ENCODE results near the gene RDM1. TPM values are rescaled to one million over a fixed set of nuclear protein-coding genes. Genes with fewer than 3 reads are reported as not detected.

RDM1 gene
- total RNA-seq, 1 donor, result 0.43 TPM

DNA sequence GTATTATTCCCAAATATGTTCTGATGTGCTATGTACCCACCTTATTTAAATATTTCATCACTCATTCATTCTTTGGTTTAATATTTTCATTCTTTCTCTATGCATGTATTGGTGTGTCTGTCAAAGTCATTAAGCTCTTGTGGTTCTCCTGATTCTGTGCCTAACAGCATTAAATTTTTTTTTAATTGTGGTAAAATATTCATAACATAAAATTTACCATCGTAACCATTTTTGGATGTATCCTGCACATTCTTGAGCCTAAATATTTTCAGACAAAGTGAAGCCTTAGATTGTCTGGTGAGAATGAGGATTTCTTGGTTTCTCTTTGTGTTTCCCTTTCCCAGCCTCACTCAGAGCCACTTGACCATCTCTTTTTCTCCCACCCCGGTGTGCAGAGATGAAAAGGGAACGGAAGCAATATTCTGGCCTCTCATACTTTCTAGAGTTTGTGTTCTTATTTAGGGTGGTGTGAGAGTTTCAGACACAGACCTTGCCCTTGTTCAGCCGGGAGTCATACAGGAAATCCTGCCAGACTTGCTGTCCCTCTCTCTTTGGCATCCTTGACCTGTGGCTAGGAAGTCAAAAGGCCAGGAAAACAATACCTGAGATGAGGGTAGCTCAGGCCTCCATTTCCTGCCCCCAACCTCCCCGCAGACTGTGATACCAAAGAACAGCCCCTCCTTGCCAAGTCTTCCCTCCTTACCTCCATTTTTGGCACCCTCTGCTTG lies 55.3 kb downstream of the RDM1 start:
- TF ChIP-seq, protein P1, sequence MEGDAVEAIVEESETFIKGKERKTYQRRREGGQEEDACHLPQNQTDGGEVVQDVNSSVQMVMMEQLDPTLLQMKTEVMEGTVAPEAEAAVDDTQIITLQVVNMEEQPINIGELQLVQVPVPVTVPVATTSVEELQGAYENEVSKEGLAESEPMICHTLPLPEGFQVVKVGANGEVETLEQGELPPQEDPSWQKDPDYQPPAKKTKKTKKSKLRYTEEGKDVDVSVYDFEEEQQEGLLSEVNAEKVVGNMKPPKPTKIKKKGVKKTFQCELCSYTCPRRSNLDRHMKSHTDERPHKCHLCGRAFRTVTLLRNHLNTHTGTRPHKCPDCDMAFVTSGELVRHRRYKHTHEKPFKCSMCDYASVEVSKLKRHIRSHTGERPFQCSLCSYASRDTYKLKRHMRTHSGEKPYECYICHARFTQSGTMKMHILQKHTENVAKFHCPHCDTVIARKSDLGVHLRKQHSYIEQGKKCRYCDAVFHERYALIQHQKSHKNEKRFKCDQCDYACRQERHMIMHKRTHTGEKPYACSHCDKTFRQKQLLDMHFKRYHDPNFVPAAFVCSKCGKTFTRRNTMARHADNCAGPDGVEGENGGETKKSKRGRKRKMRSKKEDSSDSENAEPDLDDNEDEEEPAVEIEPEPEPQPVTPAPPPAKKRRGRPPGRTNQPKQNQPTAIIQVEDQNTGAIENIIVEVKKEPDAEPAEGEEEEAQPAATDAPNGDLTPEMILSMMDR (IDR thresholded peaks at IDR 0.05; ENCODE audit: insufficient read depth, low read depth, low read length), result no peak
- DNase-seq (ENCODE audit: low read depth), result no peak
- H3K4me3 ChIP-seq (ENCODE audit: low read depth, low read length), result no peak overlapping the region

DNA sequence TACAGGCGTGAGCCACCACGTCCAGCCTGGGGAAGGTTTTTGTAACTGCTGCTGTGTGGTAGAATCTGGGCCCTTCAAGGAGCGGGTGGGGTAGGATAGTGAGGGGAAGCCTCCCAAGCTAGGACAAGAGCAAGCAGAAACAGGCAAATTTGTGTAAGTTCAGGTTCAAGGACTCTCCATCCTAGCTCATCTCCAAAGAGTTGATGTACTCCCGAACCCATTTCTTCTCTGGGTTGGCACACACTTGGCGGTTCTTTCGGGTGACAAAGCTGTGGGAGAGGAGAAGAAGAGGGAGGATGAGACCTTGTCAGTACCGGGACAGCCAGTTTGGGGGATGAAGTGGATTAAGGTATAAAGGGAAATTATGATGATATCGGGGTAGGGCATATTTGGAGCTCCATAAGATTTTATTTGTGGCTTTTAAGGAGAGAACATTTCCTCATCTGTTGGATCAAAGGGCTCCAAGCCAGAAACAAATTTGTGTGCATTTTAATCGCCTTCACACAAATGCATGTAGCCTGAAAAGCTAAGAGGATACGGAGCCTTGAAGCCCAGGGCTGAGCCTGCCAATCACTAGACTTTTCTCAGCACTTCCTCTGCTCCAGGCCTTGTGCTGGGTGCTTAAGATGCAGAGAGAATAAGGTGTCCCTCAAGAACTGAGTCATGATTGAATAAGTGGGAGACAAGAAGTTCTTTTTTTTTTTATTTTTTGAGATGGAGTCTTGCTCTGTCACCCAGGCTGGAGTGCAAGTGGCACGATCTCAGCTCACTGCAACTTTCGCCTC lies 58.2 kb downstream of the RDM1 start:
- TF ChIP-seq, protein P1 (IDR thresholded peaks at IDR 0.05; ENCODE audit: insufficient read depth, low read depth, low read length), result no peak
- DNase-seq (ENCODE audit: low read depth), result no peak
- H3K4me3 ChIP-seq (ENCODE audit: low read depth, low read length), result no peak overlapping the region

DNA sequence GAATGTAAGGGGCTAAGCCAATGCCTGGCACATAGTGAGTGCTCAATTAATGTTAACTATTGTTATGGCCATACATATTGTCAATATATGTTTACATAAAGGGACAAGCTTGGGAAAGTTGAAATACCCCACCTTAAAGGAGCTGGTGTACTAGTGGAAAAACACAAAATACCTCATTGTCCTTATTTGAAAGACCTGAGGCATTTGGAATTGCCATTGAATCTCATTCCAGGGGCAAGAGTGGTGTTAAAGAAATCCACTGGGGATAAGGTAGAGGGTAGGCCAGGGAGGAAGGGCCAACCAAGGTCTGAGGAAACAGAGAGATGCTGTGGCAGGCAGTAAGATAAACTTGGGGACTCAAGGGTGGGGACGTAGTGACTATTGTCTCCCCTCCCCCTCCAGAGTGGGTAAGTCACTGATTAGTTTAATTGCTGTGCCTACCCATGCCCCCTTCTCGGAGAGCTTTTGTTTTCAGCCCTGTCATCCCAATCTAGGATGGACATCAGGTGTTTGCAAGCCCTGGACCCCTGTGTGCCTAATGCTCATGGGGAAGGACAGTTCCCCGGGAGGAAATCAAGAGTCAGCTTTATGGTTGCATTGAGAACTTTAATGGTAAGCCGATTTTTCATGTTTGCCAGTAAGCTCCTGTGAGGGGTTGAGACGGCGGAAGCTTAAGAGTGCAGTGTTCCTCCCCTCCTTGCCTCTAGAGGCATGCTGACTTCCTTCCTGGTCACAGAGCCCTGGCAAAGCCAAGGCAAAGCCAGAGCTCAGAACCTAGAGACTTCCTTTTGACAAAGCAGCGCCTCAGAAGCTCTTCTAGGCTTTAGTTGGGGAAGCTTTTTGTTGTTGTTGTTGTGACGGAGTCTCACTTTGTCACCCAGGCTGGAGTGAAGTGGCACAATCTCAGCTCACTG lies 59.4 kb downstream of the RDM1 start:
- DNase-seq (ENCODE audit: low read depth), result no peak
- no peak overlapping the region for H3K4me3 ChIP-seq (ENCODE audit: low read depth, low read length)
- TF ChIP-seq, protein P1 (IDR thresholded peaks at IDR 0.05; ENCODE audit: insufficient read depth, low read depth, low read length), result no peak

DNA sequence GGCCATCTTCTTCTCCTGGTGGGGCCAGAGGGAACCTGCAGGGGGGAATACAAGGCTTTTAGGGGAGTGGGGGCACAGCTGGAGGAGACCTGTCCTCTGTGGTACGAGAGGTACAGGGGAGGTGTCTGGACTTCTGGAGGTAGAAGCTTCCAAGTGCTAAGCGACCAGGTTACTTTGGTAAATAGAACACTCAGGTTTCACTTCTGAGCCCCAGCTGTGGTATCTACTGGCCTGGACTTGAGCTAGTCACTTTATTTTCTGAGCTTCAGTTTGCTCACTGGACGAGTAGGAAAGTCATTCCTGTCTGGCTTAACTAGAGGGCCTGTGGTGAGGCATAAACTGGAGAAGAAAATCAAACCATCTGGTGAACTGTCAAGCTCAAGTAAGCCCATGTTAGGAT lies 61.8 kb downstream of the RDM1 start, which contains the start of gene HEATR9:
Gene HEATR9 (minus strand): TSS at position 155 of the 400 bp plus-strand sequence. CDS start 149 bp downstream, at position 6.
- H3K4me3 ChIP-seq (ENCODE audit: low read depth, low read length), result no peak within 1 kb of the TSS
- DNase-seq (ENCODE audit: low read depth), result no peak
- TF ChIP-seq, protein P1 (IDR thresholded peaks at IDR 0.05; ENCODE audit: insufficient read depth, low read depth, low read length), result no peak

Small RNA genes lying within 50 kb of the gene (small RNA-seq; reads per million reads assigned to genes)
- gene RF00100, result 298 reads per million, percentile 98 among the genes with 10 or more reads in this experiment

Other genes starting within 250 kb of the RDM1 start
- gene RASL10B, start 199.1 kb downstream of the RDM1 start, total RNA-seq, result 6.4 and 12.1 TPM in 2 replicates
- not detected in 2 replicates for gene GAS2L2, start 177.5 kb downstream of the RDM1 start, total RNA-seq
- gene C17orf50, start 169.9 kb downstream of the RDM1 start, total RNA-seq, result not detected in 2 replicates
- gene MMP28, start 135.1 kb downstream of the RDM1 start, total RNA-seq, result under 0.01 TPM in 2 replicates
- 47.1 and 55.4 TPM in 2 replicates for gene TAF15, start 121.3 kb downstream of the RDM1 start, total RNA-seq
- gene HEATR9, start 61.9 kb downstream of the RDM1 start, total RNA-seq, result not detected in 2 replicates
- under 0.01 TPM in 1 of 2 replicates, not detected in the other for gene CCL5, start 50.4 kb downstream of the RDM1 start, total RNA-seq
- gene LYZL6, start 12.9 kb upstream of the RDM1 start, total RNA-seq, result not detected in 2 replicates
- not detected in 2 replicates for gene CCL16, start 50.7 kb upstream of the RDM1 start, total RNA-seq
- not detected in 2 replicates for gene CCL14, start 56.0 kb upstream of the RDM1 start, total RNA-seq
- gene CCL15, start 70.8 kb upstream of the RDM1 start, total RNA-seq, result not detected in 2 replicates
- not detected in 2 replicates for gene CCL23, start 87.2 kb upstream of the RDM1 start, total RNA-seq
- gene CCL18, start 133.5 kb upstream of the RDM1 start, total RNA-seq, result under 0.01 TPM in 1 of 2 replicates, not detected in the other
- not detected in 2 replicates for gene CCL3, start 159.4 kb upstream of the RDM1 start, total RNA-seq
- gene CCL4, start 173.1 kb upstream of the RDM1 start, total RNA-seq, result not detected in 2 replicates
- 0.43 TPM in 1 of 2 replicates, not detected in the other for gene TBC1D3B, start 245.9 kb upstream of the RDM1 start, total RNA-seq

Data from fibroblast of villous mesenchyme (primary cell).